Hematopoietic multipotent progenitor cell treated with erythropoietin and hydrocortisone succinate and interleukin-3 and kit ligand, for 17 days (in vitro differentiated cells): Measurements from ENCODE around the gene SFI1.
"Not testable (repeated sequence)": the region's sequence is repeated elsewhere in the genome, so short reads cannot be mapped to it uniquely, and the experiment has no call there.

Source experiments
- DNase-seq: peaks from one replicate; pipeline ENCODE4 v3.0.0-alpha.2; 2015; ENCODE audit warnings: low spot score

Gene SFI1

DNA sequence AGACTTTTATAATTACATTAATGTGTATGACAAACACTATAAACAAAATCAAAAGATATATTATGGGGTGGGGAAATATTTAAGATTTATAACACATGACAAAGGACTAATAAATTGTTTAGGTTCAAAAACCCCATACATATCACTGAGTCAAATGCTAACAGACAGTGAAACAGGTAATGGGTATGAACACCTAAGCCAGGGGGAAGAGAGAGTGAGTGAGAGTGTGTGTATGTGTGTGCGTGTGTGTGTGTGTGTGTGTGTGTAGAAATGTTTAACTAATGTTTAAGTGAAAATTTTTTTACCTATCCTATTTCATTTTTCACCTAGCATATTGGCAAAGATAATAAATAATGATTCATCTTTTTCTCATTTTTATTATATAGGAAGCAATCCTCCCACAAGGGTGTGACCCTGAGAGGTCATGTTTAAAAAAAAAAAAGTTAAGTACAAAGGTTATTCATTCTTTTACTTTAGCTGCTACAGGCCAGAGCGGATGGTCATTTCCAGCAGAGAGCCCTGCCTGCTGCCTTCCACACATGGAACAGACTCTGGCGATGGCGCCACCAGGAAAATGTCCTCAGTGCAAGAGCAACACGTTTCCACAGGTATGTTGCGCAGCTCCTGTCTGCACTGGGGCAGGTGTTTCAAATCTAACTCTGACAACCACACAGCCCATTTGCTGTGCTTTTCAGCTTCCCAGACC is 92.8 kb downstream of the SFI1 start:
- DNase-seq: no peak

DNA sequence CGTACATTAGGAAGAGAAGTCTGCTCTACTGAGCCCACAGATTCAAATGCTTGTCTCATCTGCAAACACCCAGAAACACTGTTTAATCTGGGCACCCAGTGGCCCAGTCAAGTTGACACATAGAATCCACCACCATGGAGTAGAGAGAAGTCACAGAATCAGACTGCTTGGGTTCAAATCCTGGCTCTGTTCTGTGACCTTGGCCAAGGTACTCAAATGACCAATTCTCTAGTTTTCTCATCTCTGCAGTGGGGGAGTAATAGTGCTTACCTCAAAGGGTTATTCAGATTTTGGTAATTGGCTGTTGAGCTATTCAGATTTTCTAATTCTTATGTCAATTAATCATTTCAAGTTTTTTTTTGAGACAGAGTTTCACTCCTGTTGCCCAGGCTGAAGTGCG is 93.8 kb downstream of the SFI1 start:
- DNase-seq: not testable (repeated sequence)

DNA sequence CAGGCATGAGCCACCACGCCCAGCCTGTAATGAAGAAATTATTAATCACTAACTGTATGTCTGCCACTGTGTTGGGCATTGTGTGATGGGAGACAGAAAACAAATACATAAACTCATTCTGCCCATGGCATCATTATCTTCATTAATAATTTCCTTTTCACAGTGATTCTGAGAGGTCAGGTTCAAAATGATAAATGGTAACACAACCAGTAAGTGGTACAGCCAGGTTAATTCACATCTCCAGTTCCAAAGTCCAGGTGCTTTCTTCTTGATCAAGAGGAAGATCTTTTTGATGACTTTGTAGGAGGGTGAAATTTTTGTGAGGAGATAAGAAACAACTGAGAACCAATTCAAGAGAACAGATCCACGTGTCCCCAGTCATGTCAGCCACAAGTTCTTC is 98.9 kb downstream of the SFI1 start:
- no peak for DNase-seq

DNA sequence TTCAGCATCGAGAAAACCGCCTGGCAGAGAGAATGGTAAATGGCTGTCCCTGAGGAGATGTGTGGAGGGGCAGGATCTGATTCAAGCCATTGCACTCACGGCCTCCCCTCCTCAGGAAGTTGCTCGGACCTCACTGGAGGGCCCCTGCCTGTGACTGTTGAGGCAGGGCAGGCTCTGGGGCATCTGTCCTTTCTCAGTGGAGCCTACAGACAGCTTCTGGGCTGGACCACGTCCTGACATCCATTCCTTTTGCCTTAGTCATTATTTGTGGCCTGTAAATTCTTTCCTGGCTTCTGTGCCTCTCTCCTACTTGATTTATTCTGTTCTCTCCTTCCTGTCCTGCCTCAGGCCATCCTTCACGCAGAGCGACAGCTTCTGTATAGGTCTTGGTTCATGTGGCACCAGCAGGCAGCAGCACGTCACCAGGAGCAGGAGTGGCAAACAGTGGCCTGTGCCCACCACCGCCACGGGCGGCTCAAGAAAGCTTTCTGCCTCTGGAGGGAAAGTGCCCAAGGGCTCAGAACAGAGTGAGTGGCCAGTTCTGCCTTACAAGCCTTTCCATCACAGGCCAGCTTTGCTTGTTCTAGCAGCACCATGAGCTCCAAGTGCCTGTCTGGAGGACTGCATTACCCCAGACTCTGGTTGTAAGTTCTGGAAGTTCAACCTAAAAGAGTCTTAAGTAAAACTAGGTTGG is 106.1 kb downstream of the SFI1 start:
- DNase-seq: no peak

DNA sequence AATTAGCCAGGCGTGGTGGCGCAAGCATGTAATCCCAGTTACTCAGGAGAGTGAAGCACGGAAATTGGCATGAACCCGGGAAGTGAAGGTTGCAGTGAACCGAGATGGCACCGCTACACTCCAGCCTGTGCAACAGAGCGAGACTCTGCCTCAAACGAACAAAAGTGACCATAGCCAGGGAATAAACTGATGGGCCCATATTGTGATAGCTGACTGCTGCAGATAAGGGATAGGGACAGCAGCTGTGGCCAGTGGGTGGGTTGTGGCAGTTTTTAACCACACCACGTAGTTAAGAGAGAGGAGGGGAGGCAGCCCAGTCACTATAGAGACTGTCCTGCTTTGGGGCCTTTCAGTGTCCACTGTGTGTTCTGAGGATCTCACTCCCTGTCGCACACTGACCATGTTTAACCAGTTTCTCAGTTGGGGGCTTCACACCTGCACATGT is 106.8 kb downstream of the SFI1 start:
- DNase-seq: no peak

DNA sequence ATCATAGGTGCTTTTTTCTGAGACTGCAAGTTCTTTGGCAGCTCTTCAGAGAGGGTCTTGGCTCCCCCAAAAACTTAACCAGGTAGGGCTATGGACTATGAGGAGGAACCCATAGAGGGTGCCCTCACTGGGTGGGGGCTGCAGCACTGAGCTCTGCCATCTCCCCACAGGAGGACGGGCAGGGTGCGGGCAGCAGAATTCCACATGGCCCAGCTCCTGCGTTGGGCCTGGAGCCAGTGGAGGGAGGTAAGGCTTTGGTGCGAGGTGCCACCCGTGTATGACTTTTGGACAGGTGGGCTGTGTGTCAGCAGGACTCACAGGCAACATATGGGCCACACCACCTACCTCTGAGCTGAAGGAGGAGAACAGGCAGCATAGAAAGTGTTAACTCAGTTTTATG is 107.2 kb downstream of the SFI1 start:
- DNase-seq: no peak

DNA sequence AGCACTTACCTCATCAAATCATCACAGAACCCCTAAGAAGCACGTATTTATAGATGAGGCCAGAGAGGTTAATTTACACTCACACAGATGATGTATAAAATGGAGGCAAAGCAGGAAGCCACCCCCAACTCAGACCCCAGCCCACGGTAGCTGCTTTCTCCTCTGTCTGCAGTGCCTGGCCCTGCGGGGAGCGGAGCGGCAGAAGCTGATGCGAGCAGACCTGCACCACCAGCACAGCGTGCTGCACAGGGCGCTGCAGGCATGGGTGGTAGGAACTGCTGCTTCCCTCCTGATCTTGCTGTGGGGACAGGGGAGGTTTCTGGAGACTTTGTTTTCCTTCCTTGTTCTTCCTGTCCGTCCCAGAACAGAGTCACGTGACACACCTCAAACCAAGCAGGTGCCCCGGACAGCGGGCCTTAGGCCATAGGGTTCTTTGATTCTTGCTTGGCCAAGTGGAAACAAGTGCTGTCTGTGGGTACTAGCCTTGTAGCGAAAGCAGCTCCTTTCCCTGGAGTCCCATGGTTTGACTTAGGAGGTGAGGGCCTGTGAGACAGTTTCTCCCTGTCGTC is 107.9 kb downstream of the SFI1 start:
- no peak for DNase-seq

DNA sequence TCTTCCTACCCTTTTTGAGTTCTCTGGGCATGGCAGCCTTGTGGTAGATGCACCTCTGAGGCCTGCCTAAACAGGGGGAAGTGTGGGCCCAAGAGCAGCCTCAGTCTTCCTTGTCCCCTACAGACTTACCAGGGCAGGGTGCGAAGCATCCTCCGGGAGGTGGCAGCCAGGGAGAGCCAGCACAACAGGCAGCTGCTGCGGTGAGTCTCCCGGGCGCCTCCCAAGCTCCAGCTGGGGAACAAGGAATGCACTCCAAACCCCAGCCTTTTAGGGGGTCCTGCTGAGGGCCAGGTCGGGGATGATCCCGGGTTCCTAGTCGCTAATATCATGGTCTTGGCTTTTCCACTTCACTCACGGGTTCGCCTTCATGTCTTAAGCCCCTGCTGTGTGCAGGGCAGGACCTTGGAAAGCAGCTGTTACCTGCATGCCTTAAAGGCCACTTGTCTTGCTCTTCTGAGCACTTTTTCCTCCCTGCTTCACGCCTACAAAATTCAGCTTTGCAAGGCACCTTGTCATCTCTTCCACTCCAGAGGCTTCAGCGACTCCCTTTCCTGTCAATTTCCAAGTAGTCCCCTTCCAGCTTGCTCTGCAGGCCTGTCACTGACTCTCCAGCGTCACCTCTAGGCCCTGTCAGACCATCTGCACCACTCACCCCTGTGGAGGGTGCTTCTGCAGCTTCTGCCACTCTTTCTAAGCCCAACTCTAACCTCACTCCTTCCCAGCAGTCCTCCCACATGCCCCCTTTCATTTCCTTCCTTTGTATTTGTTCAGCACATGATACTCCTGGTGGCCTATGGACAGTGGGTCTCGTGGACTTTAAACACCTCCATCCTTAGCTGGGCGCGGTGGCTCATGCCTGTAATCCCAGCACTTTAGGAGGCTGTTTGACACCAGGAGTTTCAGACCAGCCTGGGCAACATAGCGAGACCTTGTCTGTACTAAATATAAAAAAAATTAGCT is 108.7 kb downstream of the SFI1 start:
- DNase-seq: no peak

DNA sequence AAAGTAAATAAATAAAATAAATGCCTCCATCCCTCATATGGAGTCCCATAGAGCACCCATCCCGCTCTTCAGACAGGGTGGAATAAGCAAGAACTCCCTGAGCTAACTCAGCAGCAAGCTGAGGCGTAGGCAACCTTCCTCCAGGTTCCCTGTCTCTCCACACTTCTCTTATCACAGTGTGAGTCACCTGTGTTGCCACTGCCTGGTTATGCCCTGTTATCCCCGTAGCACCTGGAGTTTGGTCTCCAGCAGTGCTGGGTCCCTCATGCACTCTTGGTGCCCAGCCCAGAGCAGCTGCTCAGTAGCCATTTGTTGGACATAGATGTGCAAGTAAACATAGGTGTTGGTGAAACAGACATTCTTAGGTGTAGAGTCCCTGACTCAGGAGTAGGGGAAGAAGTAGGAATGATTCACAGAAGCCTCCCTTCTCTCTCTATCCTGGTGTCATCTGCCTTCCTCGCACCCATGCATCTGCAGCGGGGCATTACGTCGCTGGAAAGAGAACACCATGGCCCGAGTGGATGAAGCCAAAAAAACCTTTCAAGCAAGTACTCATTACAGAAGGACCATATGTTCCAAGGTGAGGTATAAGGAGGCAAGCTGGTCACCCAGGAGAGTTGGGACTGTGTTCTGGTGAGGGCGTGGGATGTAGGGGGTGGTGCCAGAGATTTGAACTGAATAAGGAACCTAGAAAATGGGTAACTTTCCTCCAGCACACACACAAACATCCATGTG is 109.7 kb downstream of the SFI1 start:
- DNase-seq: no peak

DNA sequence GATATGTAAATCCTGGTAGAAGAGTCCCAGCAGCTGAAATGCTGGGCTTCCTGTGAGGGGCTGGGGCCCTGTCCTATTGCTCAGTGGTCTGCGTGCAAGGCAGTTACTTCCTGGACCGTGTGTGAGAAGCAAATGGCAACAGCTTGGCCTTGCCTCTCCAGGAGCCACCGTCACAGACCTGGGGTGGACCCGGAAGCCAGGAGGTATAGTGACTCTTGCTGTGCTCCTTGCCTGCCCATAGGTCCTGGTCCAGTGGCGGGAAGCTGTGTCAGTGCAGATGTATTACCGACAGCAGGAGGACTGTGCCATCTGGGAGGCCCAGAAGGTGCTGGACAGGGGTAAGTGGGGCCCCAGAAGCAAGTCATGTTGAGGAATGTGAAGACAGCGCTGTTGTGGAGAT is 111.4 kb downstream of the SFI1 start:
- no peak for DNase-seq

DNA sequence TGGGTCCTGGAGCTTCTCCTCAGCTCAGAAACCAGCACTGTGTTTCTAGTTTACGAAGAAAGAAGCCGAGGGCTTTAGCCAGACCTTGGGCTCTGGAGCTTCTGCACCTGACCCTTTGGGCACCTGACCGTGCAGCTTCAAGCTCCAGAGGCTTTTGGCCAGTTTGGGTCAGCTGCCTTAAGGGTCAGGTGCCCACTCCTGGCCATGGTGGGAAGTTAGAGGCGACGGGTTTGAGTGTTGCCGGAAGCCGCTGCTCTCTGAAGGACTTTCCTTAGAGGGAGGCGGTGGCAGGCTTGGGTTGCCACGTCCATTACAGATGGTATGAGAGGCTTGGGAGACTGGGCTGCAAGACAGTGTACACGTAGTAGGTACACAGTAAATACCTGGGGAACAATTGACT is 113.4 kb downstream of the SFI1 start:
- no peak for DNase-seq

DNA sequence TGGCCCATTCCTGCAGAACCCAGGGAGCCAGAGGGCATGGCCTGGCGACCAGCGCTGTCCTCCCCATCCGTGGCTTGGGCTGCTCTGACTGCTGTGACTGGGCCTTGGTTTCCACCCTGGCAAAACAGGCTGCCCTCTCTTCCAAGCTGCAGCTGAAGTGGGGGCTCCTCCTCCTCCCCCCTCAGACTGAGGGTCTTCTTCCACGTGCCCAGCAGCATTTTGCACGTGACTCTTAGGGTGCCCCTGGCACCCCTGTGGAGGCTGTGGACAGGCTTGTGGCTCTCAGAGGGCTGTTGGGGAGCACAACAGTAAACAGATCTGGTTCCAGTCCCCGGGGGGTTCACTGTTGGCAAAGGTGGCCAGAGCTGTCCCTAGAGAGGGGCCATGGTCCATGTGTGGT is 114.3 kb downstream of the SFI1 start:
- no peak for DNase-seq

DNA sequence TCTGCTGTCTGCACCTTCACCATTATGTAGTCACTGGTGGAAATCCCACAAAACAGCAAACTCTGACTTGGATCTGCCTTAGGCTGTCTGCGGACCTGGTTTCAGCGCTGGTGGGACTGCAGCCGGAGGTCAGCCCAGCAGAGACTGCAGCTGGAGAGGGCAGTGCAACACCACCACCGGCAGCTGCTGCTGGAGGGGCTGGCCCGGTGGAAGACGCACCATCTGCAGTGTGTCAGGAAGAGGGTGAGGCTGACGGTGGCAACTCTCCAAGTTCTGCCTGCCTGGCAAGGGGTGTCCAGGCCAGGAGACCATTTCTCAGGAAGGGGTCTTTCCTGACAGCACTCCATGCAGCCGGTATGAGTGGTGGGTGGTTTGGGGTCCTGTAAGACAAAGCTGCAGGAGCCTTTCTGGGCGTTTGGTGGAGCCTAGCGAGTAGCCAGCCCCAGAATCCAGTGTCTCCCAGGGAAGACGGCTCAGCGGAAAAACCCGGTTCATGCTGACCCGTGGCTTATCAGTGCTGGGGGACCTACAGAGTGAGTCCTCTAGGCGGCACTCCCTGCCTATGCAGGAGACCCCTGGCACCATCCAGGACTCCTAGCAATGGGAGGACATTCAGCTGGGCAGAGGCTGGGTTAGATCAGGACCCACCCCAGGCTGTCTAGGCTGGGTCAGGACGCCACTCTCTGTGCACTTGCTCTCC is 114.9 kb downstream of the SFI1 start:
- DNase-seq: no peak

DNA sequence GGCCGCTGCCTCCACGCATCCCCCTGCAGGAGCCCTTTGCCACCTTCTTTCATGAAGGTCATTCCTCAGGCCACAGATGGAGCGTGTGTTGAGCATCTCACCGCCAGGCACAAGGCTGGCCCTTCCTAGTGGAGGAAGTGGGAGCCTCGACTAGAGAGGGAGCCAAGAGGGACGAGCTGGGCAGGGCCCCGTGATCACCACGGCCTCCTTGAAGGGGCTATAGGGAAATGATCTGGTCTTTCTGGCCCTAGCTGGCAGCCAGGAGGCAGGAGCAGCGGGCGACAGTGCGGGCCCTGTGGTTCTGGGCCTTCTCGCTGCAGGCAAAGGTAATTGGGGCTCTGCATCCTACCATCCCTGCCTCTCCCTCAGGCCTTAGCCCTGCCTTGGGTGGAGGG is 116.6 kb downstream of the SFI1 start:
- no peak for DNase-seq

DNA sequence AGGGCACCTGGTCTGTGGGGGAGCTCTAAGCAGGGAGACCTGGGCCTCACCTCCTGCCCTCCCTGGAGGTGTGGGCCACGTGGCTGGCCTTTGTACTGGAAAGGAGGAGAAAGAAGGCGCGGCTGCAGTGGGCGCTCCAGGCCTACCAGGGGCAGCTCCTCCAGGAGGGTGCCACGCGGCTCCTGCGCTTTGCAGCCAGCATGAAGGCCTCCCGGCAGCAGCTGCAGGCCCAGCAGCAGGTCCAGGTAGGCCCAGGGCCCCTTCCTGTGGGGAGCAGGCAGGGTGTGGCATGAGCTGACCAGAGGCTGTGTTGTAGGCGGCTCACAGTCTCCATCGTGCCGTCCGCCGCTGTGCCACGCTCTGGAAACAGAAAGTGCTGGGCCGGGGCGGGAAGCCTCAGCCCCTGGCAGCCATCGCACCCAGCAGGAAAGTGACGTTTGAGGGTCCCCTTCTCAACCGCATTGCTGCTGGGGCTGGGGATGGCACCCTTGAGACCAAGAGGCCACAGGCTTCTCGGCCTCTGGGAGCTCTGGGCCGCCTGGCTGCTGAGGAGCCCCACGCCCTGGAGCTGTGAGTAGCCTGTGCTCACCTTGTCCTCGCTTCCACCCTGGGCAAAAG is 117.1 kb downstream of the SFI1 start:
- DNase-seq: no peak

DNA sequence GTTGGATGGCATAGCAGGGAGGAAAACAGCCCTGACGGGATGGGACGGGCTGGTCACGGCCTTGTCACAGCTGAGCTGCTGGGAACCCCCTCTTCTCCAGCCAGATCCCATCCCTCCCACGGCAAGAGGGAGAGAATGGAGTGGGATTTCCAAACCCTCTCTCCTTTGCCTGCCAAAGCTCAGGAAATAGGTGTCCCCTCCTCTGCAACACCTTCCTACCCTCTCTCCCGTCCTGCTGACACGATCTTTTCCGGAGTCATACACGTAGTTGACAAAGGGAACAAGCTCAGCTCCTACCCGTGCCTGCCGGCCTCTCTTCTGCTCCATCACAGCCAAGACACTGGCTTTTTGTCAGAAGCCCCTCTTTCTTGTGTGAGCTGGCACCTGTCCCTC is 117.6 kb downstream of the SFI1 start:
- no peak for DNase-seq

DNA sequence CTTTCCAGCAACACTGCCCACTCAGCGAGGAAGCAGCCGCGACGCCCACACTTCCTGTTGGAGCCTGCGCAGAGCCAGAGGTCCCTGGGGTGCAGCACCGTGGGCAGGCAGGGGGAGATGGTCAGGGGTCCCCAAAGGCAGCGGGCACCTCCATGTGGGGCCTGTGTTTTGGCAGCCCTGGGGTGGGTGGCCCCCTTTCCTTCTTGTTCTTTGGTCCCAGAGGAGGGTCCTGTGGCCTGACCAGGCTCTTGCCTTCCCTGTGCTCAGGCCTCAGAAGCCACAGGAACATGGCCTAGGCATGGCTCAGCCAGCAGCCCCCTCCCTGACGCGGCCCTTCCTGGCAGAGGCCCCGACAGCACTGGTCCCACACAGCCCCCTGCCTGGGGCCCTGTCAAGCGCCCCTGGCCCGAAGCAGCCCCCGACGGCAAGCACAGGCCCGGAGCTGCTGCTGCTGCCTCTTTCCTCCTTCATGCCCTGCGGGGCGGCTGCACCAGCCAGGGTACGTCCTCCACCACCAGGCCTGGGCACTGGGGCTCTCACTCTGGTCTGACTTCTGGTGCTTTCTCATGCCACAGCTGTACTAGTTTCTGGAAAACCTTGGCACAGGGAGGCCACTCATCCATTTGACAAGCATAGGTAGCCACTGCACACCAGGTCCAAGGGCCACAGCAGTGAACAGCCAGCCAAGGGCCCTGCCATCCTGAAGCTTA is 118.6 kb downstream of the SFI1 start:
- no peak for DNase-seq

DNA sequence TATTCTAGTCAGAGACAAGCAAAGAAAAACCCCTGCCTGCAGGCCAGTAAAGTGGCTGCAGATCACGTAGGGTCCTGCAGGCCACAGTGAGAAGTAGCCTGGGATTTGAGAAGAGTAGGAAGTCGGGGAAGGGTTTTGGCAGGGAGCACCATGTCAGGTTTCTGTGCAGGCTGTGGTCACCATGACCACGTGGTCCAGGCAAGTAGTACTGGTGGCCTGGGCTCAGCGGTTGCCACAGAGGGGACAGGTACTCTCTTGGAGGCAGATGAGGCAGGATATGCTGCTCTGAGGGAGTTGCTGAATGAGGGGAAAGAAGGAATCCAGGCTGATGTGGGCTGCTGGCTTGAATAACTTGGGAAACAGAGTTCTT is 119.1 kb downstream of the SFI1 start:
- no peak for DNase-seq

DNA sequence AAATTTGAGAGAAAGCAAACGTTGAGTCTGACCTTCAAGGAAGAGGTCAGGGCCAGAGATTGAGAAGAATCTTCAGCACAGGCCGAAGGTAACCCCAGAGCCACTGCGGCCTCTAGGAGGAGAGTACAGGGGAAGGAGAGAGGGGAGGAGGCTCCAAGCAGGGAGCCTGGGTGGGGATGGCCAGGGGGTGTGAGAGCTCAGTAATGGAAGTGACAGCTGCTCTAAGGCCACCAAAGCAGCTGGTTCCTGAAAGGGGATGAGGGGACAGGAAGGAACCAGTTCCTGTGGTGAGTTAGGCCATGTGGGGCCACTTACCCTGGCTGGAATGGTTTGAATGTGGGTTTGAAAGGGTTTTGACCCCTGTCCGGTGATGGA is 119.6 kb downstream of the SFI1 start:
- DNase-seq: no peak

DNA sequence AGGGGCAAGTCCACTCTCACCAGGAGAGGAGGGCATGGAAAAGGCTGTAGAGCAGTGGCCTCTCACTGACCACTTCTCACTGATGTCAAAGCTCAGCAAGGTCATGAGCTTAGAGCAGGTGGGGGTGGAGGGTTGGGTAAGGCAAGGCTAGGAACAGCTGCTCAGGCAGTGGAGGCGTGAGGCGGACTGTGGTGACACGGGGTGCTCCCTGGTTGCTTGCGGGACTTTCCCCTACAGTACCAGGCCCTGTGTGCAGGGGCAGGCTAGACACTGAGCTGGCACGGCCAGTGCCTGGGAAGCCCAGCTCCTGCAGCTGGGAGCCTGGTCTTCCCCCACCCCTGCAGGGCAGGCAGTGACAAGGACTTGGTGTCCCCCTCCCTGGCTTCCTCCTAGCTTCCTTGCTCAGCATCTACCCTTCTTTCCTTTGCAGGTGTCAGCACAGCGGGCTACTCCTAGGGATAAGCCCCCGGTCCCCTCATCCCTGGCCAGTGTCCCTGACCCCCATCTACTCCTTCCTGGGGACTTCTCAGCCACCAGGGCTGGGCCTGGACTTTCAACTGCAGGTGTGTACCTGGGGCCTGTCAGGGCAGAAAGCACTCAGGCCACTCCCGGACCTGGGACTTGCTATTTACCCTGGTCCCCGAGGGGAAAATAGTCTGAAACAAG is 120.1 kb downstream of the SFI1 start:
- no peak for DNase-seq
